ENCODE results near the gene ZSWIM5.

Gene ZSWIM5

DNA sequence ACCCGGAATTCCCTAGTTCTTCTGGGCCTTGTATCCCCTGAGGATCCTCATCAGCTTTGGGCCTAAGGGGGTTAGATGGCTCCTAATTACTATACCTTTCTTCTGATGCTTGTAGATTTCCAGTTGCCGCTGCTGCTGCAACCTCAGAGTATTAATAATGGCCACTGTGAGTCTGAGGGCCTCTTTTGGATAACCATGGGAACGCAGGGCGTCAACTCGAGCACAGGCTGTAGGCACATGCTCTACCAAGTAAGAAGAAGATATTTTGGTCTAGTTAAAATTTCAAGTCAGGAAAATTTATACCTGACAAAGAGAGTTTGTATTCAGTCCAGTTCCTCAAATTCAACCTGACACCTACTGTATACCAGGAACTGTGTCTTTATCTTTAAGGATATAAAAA is 166.1 kb downstream of the ZSWIM5 start:
- Histone ChIP-seq H3K27ac (no peak overlapping the region), H3K4me2 (no peak overlapping the region), H4K20me1 (no peaks in the 10 kb centered on the region), H3K9ac (no peak overlapping the region), H3K36me3 (no peaks in the 10 kb centered on the region), H3K27me3 (no peaks in the 10 kb centered on the region), H3K4me3 (no peak overlapping the region), H3K4me1 (no peaks in the 10 kb centered on the region), H3K9me3 (replicated peaks in 1 of 11) (peaks cover 0 to 5% (median 0%) of the 10 kb centered on the region in 11 experiments; a peak in 2 of 22 replicates)
- no peak for TF ChIP-seq Cebpa-rat (IDR thresholded peaks at IDR 0.05)

DNA sequence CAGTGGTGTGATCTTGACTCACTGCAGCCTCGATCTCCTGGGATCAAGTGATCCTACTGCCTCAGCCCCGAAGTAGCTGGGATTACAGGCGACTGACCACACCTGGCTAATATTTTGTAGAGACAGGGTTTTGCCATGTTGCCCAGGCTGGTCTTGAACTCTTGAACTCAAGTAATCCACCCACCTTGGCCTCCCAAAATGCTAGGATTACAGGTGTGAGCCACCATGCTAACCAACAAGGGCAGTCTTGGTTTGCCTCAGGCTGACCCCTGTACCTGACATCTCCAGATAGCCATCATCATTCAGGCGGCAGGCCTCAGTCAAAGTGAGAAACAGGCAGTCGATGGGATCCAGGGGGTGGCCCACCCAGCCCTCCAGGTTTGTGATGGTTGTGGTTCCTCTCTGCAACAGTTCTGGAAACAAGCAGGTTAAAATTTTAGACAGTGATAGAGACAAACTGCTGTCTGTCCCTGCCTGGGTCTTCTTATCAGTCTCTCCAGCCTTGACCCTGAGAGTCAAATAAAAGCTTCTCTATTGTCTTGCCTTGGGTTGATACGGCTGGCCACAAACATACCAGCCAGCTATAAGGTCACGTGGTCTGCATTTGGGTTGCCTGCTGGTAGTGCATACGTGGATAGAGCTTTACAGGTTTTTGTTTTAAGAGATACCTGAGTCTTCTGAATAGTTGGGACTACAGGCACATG is 167.6 kb downstream of the ZSWIM5 start:
- no peak overlapping the region for H3K4me3 ChIP-seq
- TF ChIP-seq Cebpa-rat (IDR thresholded peaks at IDR 0.05): no peak
- H3K4me2 ChIP-seq: no peak overlapping the region
- no peaks in the 10 kb centered on the region for H3K4me1 ChIP-seq
- no peaks in the 10 kb centered on the region for H3K27me3 ChIP-seq
- H4K20me1 ChIP-seq: no peaks in the 10 kb centered on the region
- no peaks in the 10 kb centered on the region for H3K9me3 ChIP-seq (replicated peaks in 1 of 11)
- H3K27ac ChIP-seq: no peak overlapping the region
- no peak overlapping the region for H3K9ac ChIP-seq
- H3K36me3 ChIP-seq: no peaks in the 10 kb centered on the region

DNA sequence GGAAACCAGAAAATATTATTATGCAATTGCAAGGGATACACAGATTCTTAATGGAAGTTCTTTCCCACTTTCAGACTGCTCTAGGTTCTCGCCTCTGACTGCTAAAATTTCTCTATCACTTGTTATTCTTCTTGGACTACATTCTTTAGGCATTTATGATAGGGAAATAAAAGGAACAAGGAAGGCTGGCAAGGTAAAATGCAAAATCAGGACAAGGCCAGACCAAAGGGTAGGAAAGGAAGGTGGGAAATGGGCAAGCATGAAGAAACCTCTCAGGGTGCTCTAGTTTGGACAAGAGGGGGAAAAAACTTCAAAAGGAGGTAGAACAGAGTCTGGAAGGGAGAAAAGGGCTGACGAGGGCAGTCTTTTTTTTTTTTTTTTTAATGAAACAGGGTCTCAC is 168.2 kb downstream of the ZSWIM5 start:
- Histone ChIP-seq H3K4me3 (no peak overlapping the region), H3K36me3 (no peaks in the 10 kb centered on the region), H3K27ac (no peak overlapping the region), H3K4me1 (peaks cover 0 to 4% (median 0%) of the 10 kb centered on the region in 10 experiments; a peak in 2 of 20 replicates), H3K4me2 (no peak overlapping the region), H4K20me1 (no peaks in the 10 kb centered on the region), H3K9me3 (replicated peaks in 1 of 11) (no peaks in the 10 kb centered on the region), H3K27me3 (no peaks in the 10 kb centered on the region), H3K9ac (no peak overlapping the region)
- no peak for TF ChIP-seq Cebpa-rat (IDR thresholded peaks at IDR 0.05)

DNA sequence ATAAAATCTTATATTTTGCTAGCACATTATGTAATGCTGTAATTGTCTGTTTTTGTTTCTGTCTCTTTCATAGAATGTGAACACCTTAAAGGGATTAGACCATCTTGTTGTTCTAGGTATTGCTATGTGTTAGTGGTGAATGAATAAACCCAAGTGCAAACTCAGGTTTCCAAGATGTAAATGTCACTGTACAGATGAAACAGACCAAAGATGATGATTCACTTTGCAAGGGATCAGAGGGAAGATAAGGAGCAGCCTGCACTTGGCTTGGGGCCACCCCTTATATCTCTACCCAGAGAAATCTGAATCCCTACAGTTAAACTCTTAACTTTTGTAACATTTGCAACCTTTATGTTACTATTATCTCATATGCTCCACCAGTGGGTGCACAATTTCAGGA is 168.9 kb downstream of the ZSWIM5 start:
- Histone ChIP-seq H3K27me3 (no peaks in the 10 kb centered on the region), H3K4me3 (no peak overlapping the region), H3K4me1 (peaks cover 0 to 5% (median 0%) of the 10 kb centered on the region in 10 experiments; a peak in 2 of 20 replicates), H3K27ac (no peak overlapping the region), H4K20me1 (no peaks in the 10 kb centered on the region), H3K4me2 (no peak overlapping the region), H3K9ac (no peak overlapping the region), H3K9me3 (replicated peaks in 1 of 11) (no peaks in the 10 kb centered on the region), H3K36me3 (no peaks in the 10 kb centered on the region)
- no peak for TF ChIP-seq Cebpa-rat (IDR thresholded peaks at IDR 0.05)

DNA sequence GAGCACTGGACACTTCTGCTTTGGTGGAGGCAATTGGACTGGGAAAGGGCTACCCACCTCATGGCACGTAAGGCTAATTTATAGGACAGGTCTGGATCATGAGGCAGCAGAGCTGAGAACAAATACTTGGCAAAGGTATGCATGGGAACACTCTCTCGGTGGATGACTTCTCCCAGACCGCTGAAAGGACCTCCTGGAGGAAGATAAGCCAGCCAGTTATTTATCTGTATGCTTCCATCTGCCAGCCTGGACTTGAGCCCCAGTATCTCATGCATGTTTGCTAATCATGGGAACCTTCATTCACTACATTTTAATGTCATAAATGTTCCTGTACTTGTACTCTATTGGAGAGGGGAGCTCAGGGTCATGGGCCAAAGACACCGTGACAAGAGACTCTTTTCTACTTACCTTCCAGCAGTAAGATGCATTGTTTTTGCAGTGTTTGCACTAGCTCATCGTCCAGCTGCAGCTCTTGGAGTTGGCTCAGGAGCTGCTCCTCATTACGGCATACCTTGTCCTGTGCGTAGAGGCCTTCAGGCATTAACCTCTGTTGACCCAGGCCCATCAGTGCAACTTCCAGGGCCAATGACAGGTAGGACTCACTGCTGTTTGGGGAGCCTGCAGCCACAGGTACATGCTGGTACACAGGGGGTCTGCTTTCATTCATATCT is 170.6 kb downstream of the ZSWIM5 start:
- Histone ChIP-seq H4K20me1 (no peaks in the 10 kb centered on the region), H3K9me3 (replicated peaks in 1 of 11) (no peaks in the 10 kb centered on the region), H3K27me3 (no peaks in the 10 kb centered on the region), H3K4me3 (no peak overlapping the region), H3K4me1 (peaks cover 0 to 5% (median 0%) of the 10 kb centered on the region in 10 experiments; a peak in 2 of 20 replicates), H3K27ac (no peak overlapping the region), H3K36me3 (no peaks in the 10 kb centered on the region), H3K4me2 (no peak overlapping the region), H3K9ac (no peak overlapping the region)
- TF ChIP-seq Cebpa-rat (IDR thresholded peaks at IDR 0.05): no peak

DNA sequence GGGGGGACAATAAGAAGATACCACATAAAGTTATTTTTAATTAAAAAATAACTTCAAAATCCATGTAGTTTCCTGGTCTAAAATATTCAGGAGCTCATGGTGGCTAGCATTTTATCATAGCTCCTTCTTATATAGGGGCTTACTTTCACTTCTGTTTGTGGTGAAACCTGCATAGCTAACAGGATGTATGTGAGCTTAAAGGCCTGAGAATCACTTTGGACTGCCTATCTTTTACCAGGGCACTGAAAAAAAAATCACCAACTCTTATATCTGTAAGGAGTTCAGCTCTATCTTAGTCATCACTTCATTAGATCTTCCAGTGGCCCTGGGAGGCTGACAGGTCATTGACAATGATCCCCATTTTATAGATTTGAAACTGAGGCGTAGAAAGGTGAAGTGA is 173.0 kb downstream of the ZSWIM5 start:
- Histone ChIP-seq H3K27ac (no peak overlapping the region), H3K4me1 (peaks cover 0 to 5% (median 0%) of the 10 kb centered on the region in 10 experiments; a peak in 2 of 20 replicates), H3K9ac (no peak overlapping the region), H3K4me2 (no peak overlapping the region), H3K9me3 (replicated peaks in 1 of 11) (no peaks in the 10 kb centered on the region), H3K4me3 (no peak overlapping the region), H4K20me1 (no peaks in the 10 kb centered on the region), H3K36me3 (no peaks in the 10 kb centered on the region), H3K27me3 (no peaks in the 10 kb centered on the region)
- no peak for TF ChIP-seq Cebpa-rat (IDR thresholded peaks at IDR 0.05)

DNA sequence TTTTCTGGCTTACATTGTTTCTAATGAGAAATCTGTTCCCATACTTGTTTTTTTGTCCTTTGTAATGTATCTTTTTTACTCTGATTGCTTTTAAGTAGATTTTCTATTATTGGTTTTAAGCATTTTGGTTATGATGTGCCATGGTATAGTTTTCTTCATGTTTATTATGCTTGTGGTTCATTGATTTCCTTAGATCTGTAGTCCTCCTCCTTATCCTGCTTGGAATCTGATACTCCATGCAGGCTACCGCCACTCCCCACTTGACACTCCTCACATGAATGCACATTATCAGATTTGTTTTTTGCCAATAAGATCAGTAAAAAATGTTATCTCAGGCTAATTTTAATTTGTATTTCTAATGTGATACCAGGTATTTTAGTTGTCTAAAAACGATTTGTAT is 173.6 kb downstream of the ZSWIM5 start:
- Histone ChIP-seq H4K20me1 (no peaks in the 10 kb centered on the region), H3K9ac (no peak overlapping the region), H3K27ac (no peak overlapping the region), H3K9me3 (replicated peaks in 1 of 11) (no peaks in the 10 kb centered on the region), H3K4me2 (no peak overlapping the region), H3K27me3 (no peaks in the 10 kb centered on the region), H3K4me1 (peaks cover 0 to 5% (median 0%) of the 10 kb centered on the region in 10 experiments; a peak in 2 of 20 replicates), H3K4me3 (no peak overlapping the region), H3K36me3 (no peaks in the 10 kb centered on the region)
- TF ChIP-seq Cebpa-rat (IDR thresholded peaks at IDR 0.05): no peak

DNA sequence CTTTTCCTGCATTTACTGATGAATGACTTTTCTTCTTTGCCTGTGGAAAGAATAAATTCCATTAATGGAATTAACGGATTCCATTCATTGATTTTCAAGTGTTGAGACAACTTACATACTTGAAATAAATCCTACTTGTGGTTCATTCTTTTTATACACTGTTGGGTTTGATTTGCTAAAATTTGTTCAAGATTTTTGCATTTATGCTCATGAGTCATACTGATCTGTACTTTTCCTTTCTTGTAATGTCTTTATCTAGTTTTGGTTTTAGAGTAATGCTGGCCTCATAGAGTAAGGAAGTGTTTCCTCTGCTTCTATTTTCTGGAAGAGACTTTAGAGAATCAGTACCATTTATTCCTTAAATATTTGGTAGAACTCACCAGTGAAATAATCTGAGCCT is 180.0 kb downstream of the ZSWIM5 start:
- Histone ChIP-seq H3K4me3 (no peak overlapping the region), H3K36me3 (no peaks in the 10 kb centered on the region), H3K9me3 (replicated peaks in 1 of 11) (peaks cover 0 to 5% (median 0%) of the 10 kb centered on the region in 11 experiments; a peak in 2 of 22 replicates), H3K27ac (no peak overlapping the region), H4K20me1 (no peaks in the 10 kb centered on the region), H3K4me2 (no peak overlapping the region), H3K4me1 (no peaks in the 10 kb centered on the region), H3K9ac (no peak overlapping the region), H3K27me3 (no peaks in the 10 kb centered on the region)
- TF ChIP-seq Cebpa-rat (IDR thresholded peaks at IDR 0.05): no peak

DNA sequence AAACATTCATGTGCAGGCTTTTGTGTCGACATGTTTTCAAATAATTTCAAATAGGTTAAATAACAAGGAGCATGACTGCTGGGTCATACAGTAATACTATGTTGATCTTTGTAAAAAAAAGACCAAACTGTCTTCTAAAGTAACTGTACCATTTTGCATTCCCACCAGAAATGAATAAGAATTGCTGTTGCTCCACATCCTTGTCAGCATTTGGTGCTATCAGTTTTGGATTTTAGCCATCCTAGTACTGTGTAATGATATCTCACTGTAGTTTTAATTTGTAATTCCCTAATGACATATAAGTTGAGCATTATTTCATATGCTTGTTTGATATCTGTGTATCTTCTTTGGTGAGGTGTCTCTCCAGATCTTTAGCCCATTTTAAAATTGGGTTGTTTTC is 182.7 kb downstream of the ZSWIM5 start:
- Histone ChIP-seq H3K27me3 (no peaks in the 10 kb centered on the region), H3K4me1 (peaks cover 0 to 11% (median 6%) of the 10 kb centered on the region in 10 experiments; a peak in 11 of 20 replicates), H3K27ac (no peak overlapping the region), H4K20me1 (no peaks in the 10 kb centered on the region), H3K9ac (no peak overlapping the region), H3K36me3 (no peaks in the 10 kb centered on the region), H3K4me2 (no peak overlapping the region), H3K4me3 (no peak overlapping the region), H3K9me3 (replicated peaks in 1 of 11) (peaks cover 0 to 5% (median 0%) of the 10 kb centered on the region in 11 experiments; a peak in 2 of 22 replicates)
- TF ChIP-seq Cebpa-rat (IDR thresholded peaks at IDR 0.05): no peak

Measured in BLaER1 treated with 17β-estradiol and CSF1 and Interleukin-3, amounts not matched to agents 10 nM and 100 nM (cell line).